MM.1S (cell line): ENCODE results near the gene NR1H3.

Experiments used
- CTCF ChIP-seq: fragments of 300-600 bp; sonication (generic); IDR thresholded peaks from 2 replicates; pipeline ENCODE4 v1.5.1; 2016; ENCODE audit warnings: antibody characterized with exemption, low read length, mixed read lengths
- EZH2 ChIP-seq: fragments of 300-600 bp; sonication (generic); optimal IDR thresholded peaks from 2 replicates; pipeline ENCODE3; 2017; ENCODE audit warnings: low read depth, mild to moderate bottlenecking, antibody characterized with exemption, low read length, mixed read lengths
- EZH2phosphoT487 ChIP-seq: fragments of 300-600 bp; sonication (generic); IDR thresholded peaks from 2 replicates; pipeline ENCODE4 v1.6.1; 2018; ENCODE audit warnings: antibody characterized with exemption, low read length

- TF ChIP-seq CTCF (no peak), EZH2 (no peak), EZH2phosphoT487 (no peak)
Measured at GRCh38 chr11:47299078-47299477, 41.3 kb downstream of the NR1H3 start.
